ENCODE data around the gene NDST3.
A peak's percentile ranks its signal among the peaks of the same experiment; 100 is the strongest.

Gene NDST3

GRCh38 chr4:118081434-118081833, 47.1 kb downstream of the NDST3 start:
- DNase-seq (ENCODE audit: low read depth in 3 of 3), result no peak

GRCh38 chr4:118082182-118082581, 47.9 kb downstream of the NDST3 start:
- DNase-seq (ENCODE audit: low read depth in 3 of 3), result no peak

- no peak for DNase-seq (ENCODE audit: low read depth in 3 of 3)
These were observed 51.4 kb downstream of the NDST3 start for GRCh38 chr4:118085700-118086099.

GRCh38 chr4:118086344-118086743, 52.1 kb downstream of the NDST3 start:
- DNase-seq (ENCODE audit: low read depth in 3 of 3), result peak in 1 of 3 experiments; percentile 10

GRCh38 chr4:118087366-118087765, 53.1 kb downstream of the NDST3 start:
- DNase-seq (ENCODE audit: low read depth in 3 of 3), result no peak

- DNase-seq (ENCODE audit: low read depth in 3 of 3), result no peak
These were observed 64.8 kb downstream of the NDST3 start for GRCh38 chr4:118099106-118099505.

GRCh38 chr4:118102195-118102594, 67.9 kb downstream of the NDST3 start:
- no peak for DNase-seq (ENCODE audit: low read depth in 3 of 3)

GRCh38 chr4:118112117-118113046, 78.1 kb downstream of the NDST3 start:
- no peak for DNase-seq (ENCODE audit: low read depth in 3 of 3)

GRCh38 chr4:118113220-118113619, 78.9 kb downstream of the NDST3 start:
- DNase-seq (ENCODE audit: low read depth in 3 of 3), result no peak

- DNase-seq (ENCODE audit: low read depth in 3 of 3), result no peak
These were observed 80.4 kb downstream of the NDST3 start for GRCh38 chr4:118114720-118115119.

- no peak for DNase-seq (ENCODE audit: low read depth in 3 of 3)
These were observed 86.0 kb downstream of the NDST3 start for GRCh38 chr4:118120120-118120760.

- DNase-seq (ENCODE audit: low read depth in 3 of 3), result no peak
These were observed 90.7 kb downstream of the NDST3 start for GRCh38 chr4:118124997-118125396.

- no peak for DNase-seq (ENCODE audit: low read depth in 3 of 3)
These were observed 105.0 kb downstream of the NDST3 start for GRCh38 chr4:118139241-118139640.

- DNase-seq (ENCODE audit: low read depth in 3 of 3), result no peak
These were observed 107.0 kb downstream of the NDST3 start for GRCh38 chr4:118141240-118141639.

GRCh38 chr4:118154649-118155048, 120.4 kb downstream of the NDST3 start:
- no peak for DNase-seq (ENCODE audit: low read depth in 3 of 3)

GRCh38 chr4:118155516-118155915, 121.2 kb downstream of the NDST3 start:
- no peak for DNase-seq (ENCODE audit: low read depth in 3 of 3)

GRCh38 chr4:118158763-118159375, 124.6 kb downstream of the NDST3 start:
- DNase-seq (ENCODE audit: low read depth in 3 of 3), result no peak

GRCh38 chr4:118167306-118167705, 133.0 kb downstream of the NDST3 start:
- no peak for DNase-seq (ENCODE audit: low read depth in 3 of 3)

GRCh38 chr4:118171381-118171780, 137.1 kb downstream of the NDST3 start:
- DNase-seq (ENCODE audit: low read depth in 3 of 3), result no peak

GRCh38 chr4:118173126-118173525, 138.8 kb downstream of the NDST3 start:
- DNase-seq (ENCODE audit: low read depth in 3 of 3), result no peak

- no peak for DNase-seq (ENCODE audit: low read depth in 3 of 3)
These were observed 139.9 kb downstream of the NDST3 start for GRCh38 chr4:118173956-118174725.

GRCh38 chr4:118175506-118175905, 141.2 kb downstream of the NDST3 start:
- DNase-seq (ENCODE audit: low read depth in 3 of 3), result no peak

All from stimulated activated CD4-positive, alpha-beta T cell treated with anti-CD3 and anti-CD28 coated beads, TNF-alpha, amount 100 ng/mL, for 24 hours (primary cell).